KOPT-K1 (cell line): Measurements from ENCODE around the gene ANXA6.

ENCODE experiments used
- H3K27ac ChIP-seq: fragments of 200-600 bp; sonication (generic); 2 replicates; pipeline ENCODE4 v1.5.1; 2016; ENCODE audit warnings: antibody characterized with exemption, mild to moderate bottlenecking, low read depth, low read length; ENCODE audit not compliant: poor library complexity, severe bottlenecking
- H3K36me3 ChIP-seq: fragments of 200-600 bp; sonication (generic); 2 replicates; pipeline ENCODE4 v1.5.1; 2017; ENCODE audit warnings: antibody characterized with exemption, mild to moderate bottlenecking, low read length, moderate library complexity; ENCODE audit not compliant: insufficient read depth
- H3K9me3 ChIP-seq: fragments of 200-600 bp; sonication (generic); 2 replicates; pipeline ENCODE4 v1.5.1; 2017; ENCODE audit warnings: antibody characterized with exemption, low read length, mild to moderate bottlenecking; ENCODE audit not compliant: insufficient read depth, poor library complexity, severe bottlenecking

Gene ANXA6

DNA sequence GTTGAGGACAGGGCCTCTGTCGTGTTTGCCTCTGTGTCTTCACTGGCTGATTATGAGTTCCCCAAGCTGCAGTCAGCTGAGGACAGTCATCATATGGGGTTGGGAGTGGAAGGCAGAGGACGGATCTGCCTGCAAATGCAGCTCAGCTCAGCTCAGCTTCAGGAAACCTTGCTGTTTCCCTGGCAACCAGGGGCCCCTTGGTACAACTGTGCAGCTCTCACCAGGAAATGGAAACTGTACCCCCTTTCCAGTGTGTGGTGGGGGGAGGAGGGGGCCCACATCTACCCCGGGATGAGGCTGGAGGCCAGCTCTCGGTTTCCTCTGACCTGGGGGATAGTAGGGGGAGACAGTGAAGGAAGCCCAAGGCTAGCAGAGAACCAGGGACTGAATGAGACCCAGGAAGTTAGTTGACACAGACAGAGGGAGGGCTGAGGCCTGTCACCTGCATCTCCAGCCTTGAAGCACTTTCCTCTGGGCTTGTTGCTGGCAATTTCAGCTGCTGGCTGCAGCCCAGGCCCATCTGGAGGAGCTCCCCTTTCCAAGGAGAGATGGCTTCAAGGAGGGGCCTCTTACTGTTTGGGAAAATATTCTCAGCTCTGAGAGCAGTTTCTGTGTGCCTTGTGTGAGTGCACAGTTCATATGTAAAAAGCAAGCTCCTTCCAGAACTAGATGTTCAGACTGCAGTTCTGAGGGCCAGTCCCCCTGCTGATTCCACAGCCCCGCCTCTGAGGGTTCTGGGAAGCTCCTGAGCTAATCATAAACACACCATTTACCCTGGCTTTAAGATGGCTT is 6.9 kb downstream of the ANXA6 start:
- H3K36me3 ChIP-seq, result peaks cover 33% of the 10 kb centered on the region; the same call in 1 of the 2 replicates
- H3K27ac ChIP-seq, result peak overlapping the region; percentile 97
- no peaks in the 10 kb centered on the region for H3K9me3 ChIP-seq

DNA sequence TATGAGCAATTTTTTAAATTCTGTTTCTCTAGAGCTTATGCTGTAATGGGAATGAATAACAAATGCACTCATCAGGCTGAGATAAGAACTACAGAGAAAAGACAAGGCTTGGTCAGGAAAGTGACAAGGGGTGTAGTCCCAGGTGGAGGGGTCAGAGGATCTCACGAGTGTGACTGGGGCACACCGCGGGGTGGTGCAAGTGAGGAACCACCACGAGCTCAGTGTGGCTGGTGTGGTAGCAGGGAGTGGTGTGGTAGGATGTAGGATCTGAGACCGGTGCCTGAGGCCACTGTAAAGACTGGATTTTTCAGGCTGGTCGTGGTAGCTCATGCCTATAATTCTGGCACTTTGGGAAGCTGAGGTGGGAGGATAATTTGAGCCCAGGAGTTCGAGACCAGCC is 9.0 kb downstream of the ANXA6 start:
- H3K36me3 ChIP-seq, result peaks cover 51% of the 10 kb centered on the region; the same call in 1 of the 2 replicates

DNA sequence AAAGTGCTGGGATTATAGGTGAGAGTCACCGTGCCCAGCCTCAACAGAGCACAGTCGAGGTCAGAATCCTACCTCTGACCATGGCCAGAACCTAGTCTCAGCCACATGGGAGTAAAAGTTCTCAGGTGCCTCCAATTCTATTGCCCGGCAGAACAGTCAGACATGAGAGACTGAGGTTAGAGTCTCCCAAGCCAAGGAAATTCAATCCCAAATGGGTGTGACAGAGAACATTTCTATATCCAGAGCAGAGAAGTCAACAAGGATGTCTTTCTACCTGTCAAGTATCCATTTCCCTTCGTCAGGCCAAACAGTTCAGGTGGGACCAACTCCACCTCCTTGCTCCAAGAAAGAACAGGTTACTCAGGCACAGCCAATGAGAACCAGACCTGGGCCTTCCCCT is 10.5 kb downstream of the ANXA6 start:
- Histone ChIP-seq H3K36me3 (peaks cover 66% of the 10 kb centered on the region; the same call in 1 of the 2 replicates), H3K9me3 (no peaks in the 10 kb centered on the region), H3K27ac (no peak overlapping the region)

More for the DNA sequence above, 9.0 kb downstream of the ANXA6 start:
- no peaks in the 10 kb centered on the region for H3K9me3 ChIP-seq
- peak overlapping the region; percentile 97 for H3K27ac ChIP-seq

DNA sequence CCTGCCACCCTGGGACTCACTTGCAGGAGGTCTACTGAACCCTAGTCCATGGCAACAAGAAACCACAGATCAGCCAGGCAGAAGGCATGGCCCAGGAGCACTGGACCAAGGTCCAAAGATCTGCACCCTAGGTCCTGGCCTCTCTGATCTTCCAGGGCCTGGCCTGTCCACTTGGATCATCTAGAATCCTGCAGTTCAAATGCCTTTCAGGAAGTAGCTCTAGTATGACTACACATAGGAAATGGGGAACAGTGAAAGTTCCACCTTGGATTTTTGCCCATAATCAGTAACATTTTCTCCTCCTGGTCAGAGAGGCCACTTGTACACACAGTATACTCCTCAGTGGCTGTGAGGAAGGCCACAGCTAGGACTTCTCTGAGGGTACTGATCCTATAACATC is 11.5 kb downstream of the ANXA6 start:
- Histone ChIP-seq H3K9me3 (no peaks in the 10 kb centered on the region), H3K27ac (no peak overlapping the region), H3K36me3 (peaks cover 75% of the 10 kb centered on the region; the same call in 1 of the 2 replicates)

DNA sequence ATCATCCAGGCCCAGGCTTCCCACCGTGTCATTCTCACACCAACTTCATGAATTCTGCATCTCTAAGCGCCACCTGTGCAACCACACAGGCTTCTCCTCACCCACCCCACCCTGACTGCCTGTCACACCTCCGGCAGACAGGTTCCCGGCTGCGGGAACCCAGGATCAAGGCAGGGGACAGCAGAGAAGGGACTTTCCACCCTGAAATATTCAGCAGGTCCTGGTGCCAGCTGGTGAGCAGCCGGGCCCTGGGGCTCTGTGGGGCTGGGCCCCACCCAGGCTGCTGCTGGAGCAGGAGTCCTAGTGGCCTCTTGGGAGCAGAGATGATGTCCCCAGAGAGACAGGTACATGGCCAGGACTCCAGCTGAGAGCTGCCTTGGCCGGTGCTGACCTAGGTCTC is 12.7 kb downstream of the ANXA6 start:
- no peaks in the 10 kb centered on the region for H3K9me3 ChIP-seq
- H3K36me3 ChIP-seq, result peaks cover 84% of the 10 kb centered on the region
- H3K27ac ChIP-seq, result no peak overlapping the region

DNA sequence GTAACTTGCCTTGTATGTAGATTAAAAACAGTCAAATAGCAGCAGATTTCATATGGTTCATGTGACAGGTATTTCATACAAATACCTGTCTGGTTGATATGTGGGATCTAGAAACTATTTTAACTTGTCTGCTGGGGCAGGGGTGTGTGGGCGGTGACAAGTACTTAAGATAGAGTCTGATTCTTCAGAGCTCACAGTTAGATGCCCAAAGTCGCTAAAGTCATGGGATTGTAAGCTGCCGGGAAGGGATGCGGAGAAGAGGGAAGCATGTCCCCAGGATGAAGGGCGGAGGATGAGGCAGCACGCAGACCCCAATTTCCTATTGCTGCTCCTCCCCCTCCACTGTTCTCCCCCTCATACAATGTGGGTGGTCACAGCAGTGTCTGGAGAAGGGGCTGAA is 13.3 kb downstream of the ANXA6 start:
- H3K9me3 ChIP-seq, result no peaks in the 10 kb centered on the region
- no peak overlapping the region for H3K27ac ChIP-seq
- H3K36me3 ChIP-seq, result peaks cover 91% of the 10 kb centered on the region

DNA sequence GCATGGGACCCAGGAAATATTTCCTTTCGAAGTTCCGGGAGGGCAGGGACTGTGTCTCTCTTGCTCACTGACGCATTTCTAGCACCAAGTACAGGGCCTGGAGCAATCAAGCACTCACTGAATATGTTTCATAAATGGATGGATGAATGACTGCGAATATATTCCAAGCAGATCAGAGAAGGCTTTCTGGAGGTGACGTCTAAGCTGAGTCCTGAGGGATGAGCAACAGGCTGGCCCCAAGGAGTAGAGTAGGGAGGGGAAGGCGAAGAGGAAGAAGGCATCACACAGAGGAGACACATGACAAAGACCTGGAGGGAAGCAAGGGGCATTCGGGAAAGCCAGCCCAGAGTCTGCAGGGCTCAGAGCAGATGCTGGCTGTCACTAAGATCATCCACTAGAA is 13.9 kb downstream of the ANXA6 start:
- H3K36me3 ChIP-seq, result peaks cover 97% of the 10 kb centered on the region
- no peak overlapping the region for H3K27ac ChIP-seq
- no peaks in the 10 kb centered on the region for H3K9me3 ChIP-seq

DNA sequence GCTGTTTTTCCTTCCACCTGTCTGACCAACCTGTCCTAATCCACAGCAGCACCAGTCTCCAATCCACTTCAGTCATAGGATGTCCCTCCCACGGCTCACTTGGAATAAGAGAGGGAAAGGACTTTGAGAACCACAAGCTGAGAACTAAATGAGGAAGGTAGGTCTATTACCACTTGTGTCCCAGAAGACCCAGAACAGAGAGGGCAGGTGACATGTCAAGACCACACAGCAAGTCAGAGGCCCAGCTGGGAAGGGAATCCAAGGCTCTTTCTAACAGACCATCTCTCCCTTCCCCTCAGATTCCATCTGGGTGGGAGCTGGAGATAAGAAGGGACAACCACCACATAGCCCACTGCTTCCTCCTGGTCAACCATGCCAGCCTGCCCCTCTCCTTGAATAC is 14.6 kb downstream of the ANXA6 start:
- Histone ChIP-seq H3K36me3 (peaks cover 97% of the 10 kb centered on the region), H3K9me3 (no peaks in the 10 kb centered on the region), H3K27ac (no peak overlapping the region)

DNA sequence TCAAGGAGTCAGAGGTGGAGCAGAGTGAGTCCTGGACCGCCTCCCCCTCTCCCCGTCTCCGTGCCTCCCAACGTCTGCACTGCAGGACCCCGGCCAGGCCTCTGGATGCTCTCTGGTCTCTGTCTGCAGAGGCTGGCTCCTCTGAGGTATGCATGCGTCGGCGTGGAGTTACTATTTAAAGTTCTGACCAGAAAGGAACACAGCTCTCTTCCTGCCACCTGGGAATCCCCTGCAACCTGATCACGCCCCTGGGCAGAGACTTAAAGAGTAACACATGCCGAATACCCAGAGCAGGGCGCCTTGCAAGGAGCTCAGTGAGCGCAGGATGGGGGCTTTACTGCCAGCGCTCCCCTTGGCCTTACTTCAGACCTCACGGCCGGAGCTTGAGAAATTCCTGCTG is 16.0 kb downstream of the ANXA6 start:
- H3K9me3 ChIP-seq, result no peaks in the 10 kb centered on the region
- peaks cover 97% of the 10 kb centered on the region for H3K36me3 ChIP-seq
- no peak overlapping the region for H3K27ac ChIP-seq

DNA sequence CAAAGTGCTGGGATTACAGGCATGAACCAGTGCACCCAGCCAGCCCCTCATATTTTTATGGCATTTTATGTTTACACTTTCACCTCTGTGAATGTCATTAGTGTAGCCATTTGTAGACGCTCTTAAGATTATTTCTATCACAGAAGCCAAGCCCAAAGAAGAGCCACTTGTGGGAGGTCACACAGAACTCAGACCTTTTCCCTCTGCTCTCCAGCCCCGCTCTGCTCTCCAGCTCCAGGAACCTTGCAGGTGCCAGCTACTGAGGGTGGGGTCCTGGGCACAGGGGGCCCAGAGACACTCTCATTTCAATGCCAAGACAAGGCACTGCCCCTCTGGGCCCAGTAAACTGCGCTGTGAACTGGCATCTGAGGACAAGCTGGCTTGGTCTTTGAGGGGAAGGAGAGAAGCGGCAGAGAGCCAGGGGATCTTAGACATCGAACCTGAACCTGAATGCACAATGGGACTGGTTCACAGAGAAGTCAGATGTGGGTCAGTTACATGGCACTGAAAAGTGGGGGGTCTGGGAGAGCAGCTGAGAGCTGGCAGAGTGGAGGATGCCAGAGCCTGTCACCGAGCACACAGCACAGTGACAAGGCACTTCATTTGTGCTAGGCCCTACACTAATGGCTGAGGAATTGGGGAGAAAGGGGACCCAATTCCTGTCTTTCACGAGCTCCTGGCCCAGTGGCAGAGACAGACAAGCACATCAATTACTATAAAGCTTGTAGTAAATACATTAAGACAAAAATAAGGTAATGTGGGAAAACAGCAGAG is 16.7 kb downstream of the ANXA6 start:
- H3K36me3 ChIP-seq, result peaks cover 97% of the 10 kb centered on the region

DNA sequence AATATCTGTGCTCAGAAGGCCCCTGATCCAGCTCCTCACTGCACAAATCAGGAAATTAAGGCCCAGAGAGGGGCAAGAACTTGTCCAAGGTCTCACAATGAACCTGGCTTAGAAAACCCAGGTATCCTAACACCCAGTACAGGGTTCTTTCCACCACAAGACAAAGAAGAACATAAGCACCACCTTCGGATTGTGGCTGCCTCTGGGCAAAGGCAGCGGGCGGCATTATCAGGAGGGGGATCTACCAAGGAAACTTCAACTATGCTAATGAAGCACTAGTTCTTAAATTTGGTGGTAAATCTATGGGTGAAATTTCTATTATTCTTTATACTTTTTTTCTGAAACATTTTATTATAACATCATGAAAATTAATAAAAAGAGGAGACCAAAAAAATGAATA is 17.9 kb downstream of the ANXA6 start:
- Histone ChIP-seq H3K36me3 (peaks cover 97% of the 10 kb centered on the region), H3K9me3 (no peaks in the 10 kb centered on the region), H3K27ac (peak overlapping the region; percentile 18)

More for the DNA sequence above, 16.7 kb downstream of the ANXA6 start:
- H3K9me3 ChIP-seq, result no peaks in the 10 kb centered on the region
- H3K27ac ChIP-seq, result no peak overlapping the region

DNA sequence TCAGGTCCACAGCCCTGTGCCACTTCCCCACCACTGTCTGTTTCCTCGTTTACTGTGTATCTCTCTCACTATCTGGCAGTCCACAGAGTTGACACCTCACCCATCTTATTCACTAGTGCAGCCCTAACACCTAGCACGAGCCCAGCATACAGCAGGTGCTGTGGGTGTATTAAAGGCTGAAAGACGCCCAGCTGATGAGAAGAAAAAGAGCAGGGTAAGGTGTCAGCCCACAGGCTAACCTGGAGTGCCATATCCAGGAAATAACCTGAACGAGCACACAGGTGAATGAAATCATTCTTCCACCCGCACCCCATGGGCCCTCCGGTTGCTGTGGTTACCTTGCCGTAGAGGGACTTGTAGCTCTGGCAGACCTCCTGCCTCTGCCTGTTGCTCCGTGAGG is 18.6 kb downstream of the ANXA6 start:
- no peaks in the 10 kb centered on the region for H3K9me3 ChIP-seq
- peak overlapping the region; percentile 18 for H3K27ac ChIP-seq
- peaks cover 97% of the 10 kb centered on the region for H3K36me3 ChIP-seq

DNA sequence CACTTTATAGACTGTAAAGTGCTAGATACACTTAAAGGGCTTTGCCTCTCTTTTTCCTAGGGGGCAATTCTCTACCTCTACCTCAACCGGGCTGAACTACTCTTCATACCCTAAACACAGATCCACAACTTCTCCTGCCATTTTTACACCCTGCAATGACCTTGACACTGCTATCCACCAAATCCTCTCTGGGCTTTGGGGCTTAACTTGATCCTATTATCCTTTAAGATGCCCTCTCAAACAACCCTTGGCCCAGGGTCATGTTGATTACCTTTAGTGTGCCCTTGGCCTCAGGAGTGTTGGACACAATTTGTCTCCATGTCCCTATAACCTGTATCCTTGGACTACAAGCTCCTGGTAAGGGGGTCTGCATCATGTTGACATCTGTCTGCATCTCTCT is 19.5 kb downstream of the ANXA6 start:
- Histone ChIP-seq H3K27ac (no peak overlapping the region), H3K9me3 (no peaks in the 10 kb centered on the region), H3K36me3 (peaks cover 97% of the 10 kb centered on the region)

DNA sequence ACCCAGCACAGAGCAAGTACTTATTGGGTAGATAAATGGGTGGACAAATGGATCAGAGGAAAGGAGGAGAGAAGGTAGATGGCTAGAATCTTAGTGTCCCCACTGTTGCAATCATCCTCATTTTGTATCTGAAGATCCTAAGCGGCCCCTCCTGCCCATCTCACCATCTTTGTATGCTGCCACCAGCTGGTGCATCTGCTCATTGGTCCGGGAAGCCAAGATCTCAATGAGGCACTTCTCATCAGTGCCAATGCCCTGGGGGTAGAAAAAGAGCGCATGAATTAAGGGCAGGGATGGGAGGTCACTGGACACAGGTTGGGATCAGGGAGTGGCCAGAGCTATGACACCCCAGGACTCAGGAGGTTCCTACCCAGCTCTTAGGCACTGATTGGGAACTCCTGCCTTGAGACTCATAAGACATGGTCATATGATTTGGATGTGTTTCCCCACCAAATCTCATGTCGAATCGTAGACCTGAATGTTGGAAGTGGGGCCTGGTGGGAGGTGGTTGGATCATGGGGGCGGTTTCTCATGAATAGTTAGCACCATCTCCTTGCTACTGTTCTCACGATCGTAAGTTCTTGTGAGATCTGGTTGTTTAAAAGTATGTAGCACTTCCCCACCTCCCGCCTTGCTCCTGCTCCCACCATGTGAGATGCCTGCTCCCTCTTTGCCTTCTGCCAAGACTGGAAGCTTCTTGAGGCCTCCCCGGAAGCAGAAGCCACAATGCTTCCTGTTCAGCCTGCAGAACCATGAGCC is 20.3 kb downstream of the ANXA6 start:
- Histone ChIP-seq H3K36me3 (peaks cover 97% of the 10 kb centered on the region), H3K9me3 (no peaks in the 10 kb centered on the region), H3K27ac (no peak overlapping the region)

DNA sequence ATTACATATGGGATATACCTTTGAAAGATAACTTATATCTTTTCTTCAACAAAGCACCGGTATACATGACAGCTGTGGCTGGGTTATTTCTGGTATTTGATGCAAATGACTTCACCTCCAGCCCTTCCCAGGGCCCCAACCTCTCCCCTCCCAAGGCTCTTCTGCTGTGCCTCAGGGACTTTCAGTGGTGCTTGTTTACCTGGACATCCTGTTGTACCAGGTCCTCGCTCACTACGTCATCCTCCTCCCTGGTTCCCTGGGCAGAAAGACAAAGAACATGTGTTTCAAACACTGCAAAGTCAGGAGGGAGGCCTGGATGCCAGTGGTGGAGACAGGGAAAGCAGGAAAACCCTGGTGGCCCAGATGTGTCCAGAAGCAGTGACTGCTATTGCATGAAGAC is 23.4 kb downstream of the ANXA6 start:
- no peak overlapping the region for H3K27ac ChIP-seq

More for the DNA sequence above, 23.4 kb downstream of the ANXA6 start:
- Histone ChIP-seq H3K9me3 (no peaks in the 10 kb centered on the region), H3K36me3 (peaks cover 100% of the 10 kb centered on the region)
